NCI-H2196 (cell line): Measurements from ENCODE around the gene USP53.
"Not testable (repeated sequence)": the region's sequence is repeated elsewhere in the genome, so short reads cannot be mapped to it uniquely, and the experiment has no call there.

Experiments used
- DNase-seq: peaks from one replicate; lab custom pipeline; 2025; ENCODE audit not compliant: unreplicated experiment; lab: John Stamatoyannopoulos, UW

Gene USP53

GRCh38 chr4:119212234-119212963 lies at the start of gene USP53:
USP53 (plus strand) TSS chr4:119212713; CDS start chr4:119239760, 27,047 bp downstream.
- peak; percentile 83 for DNase-seq

GRCh38 chr4:119165767-119166166 lies 46.7 kb upstream of the USP53 start:
- DNase-seq, result no peak

GRCh38 chr4:119170195-119170594 lies 42.3 kb upstream of the USP53 start:
- DNase-seq, result no peak

DNA sequence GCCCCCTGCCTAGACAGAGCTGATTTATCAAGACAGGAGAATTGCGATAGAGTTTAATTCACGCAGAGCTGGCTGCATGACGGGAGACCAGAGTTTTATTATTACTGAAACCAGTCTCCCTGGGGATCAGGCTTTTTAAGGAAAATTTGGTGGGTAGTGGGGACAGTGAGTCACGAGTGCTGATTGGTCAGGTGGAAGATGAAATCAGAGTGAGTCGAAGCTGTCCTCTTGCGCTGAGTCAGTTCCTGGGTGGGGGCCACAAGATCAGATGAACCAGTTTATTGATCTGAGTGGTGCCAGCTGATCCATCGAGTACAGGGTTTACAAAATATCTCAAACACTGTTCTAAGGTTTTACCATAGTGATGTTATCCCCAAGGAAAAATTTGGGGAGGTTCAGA lies 40.3 kb upstream of the USP53 start:
- no peak for DNase-seq

DNA sequence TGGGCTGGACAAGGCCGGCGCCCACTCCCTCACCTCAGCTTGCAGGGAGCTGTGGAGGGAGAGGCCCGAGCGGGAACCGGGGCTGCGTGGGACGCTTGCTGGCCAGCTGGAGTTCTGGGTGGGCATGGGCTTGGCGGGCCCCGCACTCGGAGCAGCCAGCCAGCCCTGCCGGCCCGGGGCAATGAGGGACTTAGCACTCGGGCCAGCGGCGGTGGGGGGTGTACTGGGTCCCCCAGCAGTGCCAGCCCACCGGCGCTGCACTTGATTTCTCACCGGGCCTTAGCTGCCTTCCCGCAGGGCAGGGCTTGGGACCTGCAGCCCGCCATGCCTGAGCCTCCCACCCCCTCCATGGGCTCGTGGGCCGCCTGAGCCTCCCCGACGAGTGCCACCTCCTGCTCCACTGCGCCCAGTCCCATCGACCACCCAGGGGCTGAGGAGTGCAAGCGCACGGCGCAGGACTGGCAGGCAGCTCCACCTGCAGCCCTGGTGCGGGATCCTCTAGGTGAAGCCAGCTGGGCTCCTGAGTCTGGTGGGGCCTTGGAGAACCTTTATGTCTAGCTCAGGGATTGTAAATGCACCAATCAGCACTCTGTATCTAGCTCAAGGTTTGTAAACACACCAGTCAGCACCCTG lies 38.7 kb upstream of the USP53 start:
- DNase-seq, result not testable (repeated sequence)

DNA sequence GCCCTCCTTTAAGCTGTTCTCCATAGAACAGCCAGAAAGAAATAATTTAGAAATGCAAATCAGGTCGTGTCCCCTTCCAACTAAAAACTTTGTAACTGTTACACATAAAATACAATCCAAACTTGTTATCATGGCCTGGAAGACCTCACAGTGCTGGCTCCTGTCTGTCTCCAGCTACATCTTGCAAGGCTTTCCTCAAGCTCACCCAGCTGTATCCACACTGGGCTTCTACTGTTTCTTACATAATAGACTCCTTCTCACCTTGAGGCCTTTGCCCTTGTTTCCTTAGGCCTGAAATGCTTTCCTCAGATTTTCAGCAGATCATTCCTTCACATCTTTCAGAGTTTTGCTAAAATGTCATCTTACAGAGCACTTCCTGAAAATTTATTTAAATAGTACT lies 33.5 kb upstream of the USP53 start:
- no peak for DNase-seq

DNA sequence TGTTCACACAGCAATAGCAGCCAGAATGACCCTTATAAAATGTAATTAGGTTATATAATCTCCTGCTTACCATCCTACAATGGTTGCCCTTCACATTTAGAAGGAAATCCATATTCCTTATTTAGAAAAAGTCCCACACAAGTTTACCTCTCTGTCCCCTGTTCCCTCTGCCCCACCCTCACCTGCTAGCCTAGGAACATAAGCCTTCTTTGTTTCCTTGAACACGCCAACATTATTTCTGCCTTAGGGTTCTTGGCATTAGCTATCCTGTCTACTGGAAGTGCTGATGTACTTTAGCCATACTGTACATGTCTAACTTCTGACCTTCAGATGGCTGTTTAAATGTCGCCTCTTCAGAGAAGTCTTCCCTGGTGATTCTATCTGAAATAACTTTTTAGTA lies 28.4 kb upstream of the USP53 start:
- no peak for DNase-seq

- DNase-seq, result no peak
These were observed 22.9 kb upstream of the USP53 start for GRCh38 chr4:119189638-119190037.

GRCh38 chr4:119190354-119190753 lies 22.2 kb upstream of the USP53 start:
- no peak for DNase-seq

- no peak for DNase-seq
These were observed 21.0 kb upstream of the USP53 start for GRCh38 chr4:119191505-119191904.

GRCh38 chr4:119197772-119198212 lies 14.7 kb upstream of the USP53 start:
- DNase-seq, result no peak

DNA sequence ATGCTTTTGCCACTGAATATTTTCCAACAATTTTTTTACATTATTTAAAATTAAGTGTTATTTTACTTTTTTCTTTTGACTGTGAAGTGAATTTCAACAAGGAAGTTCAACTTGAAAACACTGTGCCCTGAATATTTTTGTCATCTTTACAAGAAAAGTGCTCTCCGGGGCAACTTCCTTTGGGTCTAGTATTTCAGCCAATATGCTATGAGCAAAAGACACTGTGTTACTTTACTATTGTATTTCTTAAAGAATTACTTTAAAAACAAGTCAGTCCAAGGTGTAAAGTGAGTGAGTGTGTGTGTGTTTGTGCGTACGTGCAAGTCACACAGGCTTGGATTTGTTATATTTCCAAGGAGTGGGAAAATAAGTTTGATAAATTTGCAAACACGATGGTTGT lies 7.6 kb upstream of the USP53 start:
- DNase-seq, result no peak

DNA sequence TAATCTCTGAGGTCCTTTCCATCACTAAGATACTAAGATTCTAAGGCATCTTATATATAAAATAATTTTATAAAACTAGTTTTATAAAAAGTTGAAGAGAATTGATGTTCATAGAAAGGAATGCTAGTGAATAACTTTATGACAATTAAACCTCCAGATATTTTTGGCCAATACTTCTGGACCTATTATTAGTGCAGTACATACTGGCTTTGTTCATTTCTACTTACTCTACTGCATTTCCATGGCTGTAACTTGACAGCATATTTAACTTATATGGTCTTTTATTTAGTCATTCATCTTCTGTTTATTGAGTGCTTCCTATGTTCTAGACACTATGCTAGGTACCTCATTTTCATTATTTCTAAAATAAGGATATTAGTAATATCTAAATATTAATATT lies 6.8 kb upstream of the USP53 start:
- no peak for DNase-seq

DNA sequence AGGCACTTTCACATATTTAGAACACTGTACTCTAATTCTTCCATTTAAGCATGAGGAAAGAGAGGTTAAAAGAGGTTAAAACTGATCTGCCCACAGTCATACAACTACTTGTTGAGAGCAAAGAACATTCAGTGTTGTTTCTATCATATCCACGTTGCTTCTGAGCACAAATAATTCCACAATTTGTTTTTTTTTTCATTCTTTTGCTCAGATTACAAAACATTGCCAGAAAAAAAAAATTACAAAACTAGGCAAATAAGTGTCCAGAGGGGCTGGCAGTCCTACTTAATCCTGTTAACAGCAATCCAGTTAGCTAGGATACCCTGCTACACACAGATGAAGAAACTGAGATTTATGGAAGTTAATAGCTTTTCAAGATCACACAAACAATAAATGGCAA lies 6.3 kb upstream of the USP53 start:
- DNase-seq, result no peak

GRCh38 chr4:119207051-119207450 lies 5.5 kb upstream of the USP53 start:
- no peak for DNase-seq

DNA sequence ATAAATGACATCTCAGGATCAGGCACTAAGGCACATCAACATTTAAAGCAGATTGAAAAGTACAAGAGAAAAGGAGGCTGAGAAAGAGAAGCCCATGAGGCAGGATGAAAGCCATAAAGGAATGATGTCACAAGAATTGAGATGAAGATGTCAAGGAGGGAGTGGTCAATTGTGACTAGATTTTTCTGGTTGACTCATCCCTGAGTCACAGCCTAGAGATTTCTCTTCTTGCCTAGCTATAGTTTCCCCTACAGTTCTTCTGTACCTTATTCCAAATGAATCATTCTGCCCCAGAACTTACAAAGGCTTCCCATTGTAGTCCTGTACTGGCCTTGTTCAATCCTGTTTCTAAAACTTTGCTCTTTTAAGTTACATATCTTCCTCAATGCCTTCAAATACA lies 3.4 kb upstream of the USP53 start:
- no peak for DNase-seq

GRCh38 chr4:119209586-119209985 lies 2.9 kb upstream of the USP53 start:
- DNase-seq, result no peak

- no peak for DNase-seq
These were observed 1.7 kb upstream of the USP53 start for GRCh38 chr4:119210775-119211174.

- no peak for DNase-seq
These were observed 663 bp upstream of the USP53 start for GRCh38 chr4:119211867-119212233.

DNA sequence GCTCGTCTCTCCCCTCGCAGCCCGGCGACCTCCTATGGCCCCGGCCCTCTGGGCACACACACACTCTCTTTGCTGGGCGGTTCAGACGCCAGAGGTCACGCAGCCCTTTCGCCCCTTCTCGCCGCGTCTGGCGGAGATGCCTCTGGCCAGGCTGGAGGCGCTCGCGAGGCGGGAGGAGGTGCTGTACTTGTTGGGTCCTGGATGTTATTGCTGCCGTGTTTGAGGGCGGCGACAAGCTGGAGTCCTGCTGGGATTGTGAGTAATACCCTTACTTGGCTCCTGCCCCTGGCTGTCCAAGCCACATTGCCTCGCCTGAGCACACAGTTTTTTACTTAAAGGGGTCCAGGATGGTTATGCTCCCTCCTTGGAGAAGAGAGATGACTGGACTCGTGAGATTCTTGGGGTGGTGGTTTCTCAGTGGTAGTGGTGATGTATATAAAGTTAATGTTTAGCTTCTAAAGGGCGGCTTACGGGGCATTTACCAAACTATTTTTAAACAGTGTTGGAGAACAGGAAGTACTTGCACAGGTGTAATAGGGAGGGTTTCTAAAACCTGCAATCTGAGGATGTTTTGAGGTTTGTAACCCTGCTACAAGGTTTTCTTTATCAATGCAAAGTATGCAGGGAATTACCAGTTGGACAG lies 572 bp downstream of the USP53 start:
- peak; percentile 36 for DNase-seq

DNA sequence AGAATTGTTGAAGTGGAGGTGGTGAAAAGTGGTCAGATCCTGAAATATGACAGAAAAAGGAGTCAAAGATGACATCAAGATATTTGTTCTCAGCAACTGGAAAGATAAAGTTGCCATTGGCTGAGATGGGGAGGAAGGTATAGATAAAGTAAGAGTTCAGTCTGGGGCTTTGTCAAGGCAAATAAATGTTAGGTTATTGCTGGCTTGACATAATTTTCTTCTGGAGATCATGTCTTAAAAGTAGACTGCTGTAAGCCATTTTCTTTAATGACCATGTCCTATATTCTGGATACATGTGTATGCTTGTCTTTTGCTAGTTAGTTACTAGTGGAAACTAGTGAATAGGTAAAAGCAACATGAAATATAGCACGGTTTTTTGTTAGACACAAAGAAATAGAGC lies 5.6 kb downstream of the USP53 start:
- no peak for DNase-seq

DNA sequence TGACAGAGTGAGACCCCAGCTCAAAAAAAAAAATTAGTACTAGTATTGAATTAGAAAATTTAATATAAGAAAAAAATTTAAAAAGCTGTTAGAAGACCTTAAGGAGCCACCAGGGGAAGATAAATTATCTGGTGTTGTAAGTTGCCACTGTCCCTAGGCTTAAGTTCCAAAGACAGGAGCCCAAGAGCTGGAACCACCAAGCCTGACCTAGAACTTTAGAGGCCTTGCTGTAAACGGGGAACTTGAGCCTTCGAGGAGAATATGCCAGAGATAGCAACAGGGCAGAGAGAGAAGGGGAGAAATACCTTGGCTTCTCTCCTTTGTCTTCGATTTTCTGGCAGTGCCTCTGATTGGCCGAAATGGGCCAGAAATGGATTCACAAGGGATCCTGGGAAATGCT lies 8.9 kb downstream of the USP53 start:
- no peak for DNase-seq
